ENCODE data around the gene LRRC14B.

- no peak for TF ChIP-seq SMC3 (IDR thresholded peaks at IDR 0.05; ENCODE audit: low read depth, low read length)
- no peak for TF ChIP-seq GABPA (IDR thresholded peaks at IDR 0.05; ENCODE audit: low read depth)
- TF ChIP-seq SIN3A (IDR thresholded peaks at IDR 0.05; ENCODE audit: borderline replicate concordance, low read depth, low read length): no peak
Observed at GRCh38 chr5:159448-160172, 31.7 kb upstream of the LRRC14B start.
